Liver (tissue), 9 donors: Measurements from ENCODE around the gene SLC52A1. TPM values are rescaled to one million over a fixed set of nuclear protein-coding genes. Genes with fewer than 3 reads are reported as not detected.

Experiments
- DNase-seq: peaks from one replicate; pipeline ENCODE4 v3.0.0-alpha.2; 2017; ENCODE audit warnings: low spot score
- H3K27ac ChIP-seq, 2 donors: one replicate each; pipeline ENCODE4 v1.7.0; 2013; ENCODE audit warnings: inconsistent platforms in 2 of 2, low read length in 2 of 2, control low read depth in 1 of 2, low read depth in 1 of 2, mild to moderate bottlenecking in 1 of 2
- H3K27me3 ChIP-seq, 4 donors: one replicate each; pipeline versions ENCODE4 v1.6.1 to v1.7.0; 2013; ENCODE audit warnings: low read length in 3 of 4, inconsistent platforms in 1 of 4, mild to moderate bottlenecking in 1 of 4, moderate library complexity in 1 of 4; ENCODE audit not compliant: control insufficient read depth in 4 of 4, insufficient read depth in 4 of 4
- H3K36me3 ChIP-seq, 4 donors: one replicate each; pipeline versions ENCODE4 v1.6.1 to v1.7.0; 2013; ENCODE audit warnings: low read length in 3 of 4, mild to moderate bottlenecking in 3 of 4, low read depth in 1 of 4, moderate library complexity in 1 of 4; ENCODE audit not compliant: control insufficient read depth in 4 of 4, insufficient read depth in 3 of 4
- H3K4me1 ChIP-seq, 4 donors: one replicate each; pipeline versions ENCODE4 v1.6.1 to v1.7.0; 2013; ENCODE audit warnings: low read length in 3 of 4, mild to moderate bottlenecking in 3 of 4, moderate library complexity in 1 of 4; ENCODE audit not compliant: control insufficient read depth in 4 of 4, insufficient read depth in 4 of 4
- H3K4me3 ChIP-seq, 3 donors: one replicate each; pipeline versions ENCODE4 v1.6.1 to v1.7.0; 2013; ENCODE audit warnings: low read length in 3 of 3, control low read depth in 1 of 3, low read depth in 1 of 3, mild to moderate bottlenecking in 1 of 3
- H3K9ac ChIP-seq, 2 donors: one replicate each; pipeline ENCODE4 v1.7.0; 2013; ENCODE audit warnings: low read length in 2 of 2, mild to moderate bottlenecking in 2 of 2, moderate library complexity in 2 of 2, control low read depth in 1 of 2, low read depth in 1 of 2
- H3K9me3 ChIP-seq, 4 donors: one replicate each; pipeline versions ENCODE4 v1.6.1 to v1.7.0; 2013; ENCODE audit warnings: low read length in 3 of 4; ENCODE audit not compliant: control insufficient read depth in 4 of 4
- ATF3 ChIP-seq: IDR thresholded peaks from 2 replicates; pipeline ENCODE4 v1.6.1; 2016; ENCODE audit warnings: antibody characterized with exemption
- FOXA1 ChIP-seq: IDR thresholded peaks from 2 replicates; pipeline ENCODE4 v1.6.1; 2016; ENCODE audit warnings: antibody characterized with exemption
- HNF4A ChIP-seq, 2 donors: conservative IDR thresholded peaks; 2 replicates each; pipeline ENCODE4 v1.6.1; 2016; ENCODE audit warnings: antibody characterized with exemption in 2 of 2, mild to moderate bottlenecking in 2 of 2
- JUND ChIP-seq, 2 donors: IDR thresholded peaks; 2 replicates each; pipeline ENCODE4 v1.6.1; 2016; ENCODE audit warnings: antibody characterized with exemption in 2 of 2
- NR2F2 ChIP-seq: IDR thresholded peaks from 2 replicates; pipeline ENCODE4 v1.6.1; 2016; ENCODE audit warnings: antibody characterized with exemption
- RAD21 ChIP-seq, 2 donors: IDR thresholded peaks; 2 replicates each; pipeline ENCODE4 v1.6.1; 2016; ENCODE audit warnings: antibody characterized with exemption in 2 of 2, mild to moderate bottlenecking in 2 of 2
- REST ChIP-seq: IDR thresholded peaks from 2 replicates; pipeline ENCODE4 v1.6.1; 2016; ENCODE audit warnings: antibody characterized with exemption, mild to moderate bottlenecking
- RXRA ChIP-seq, 2 donors: IDR thresholded peaks; 2 replicates each; pipeline ENCODE4 v1.6.1; 2017 to 2018; ENCODE audit warnings: antibody characterized with exemption in 2 of 2, mild to moderate bottlenecking in 1 of 2
- TAF1 ChIP-seq: conservative IDR thresholded peaks from 2 replicates; pipeline ENCODE4 v1.6.1; 2016; ENCODE audit warnings: antibody characterized with exemption, mild to moderate bottlenecking
- YY1 ChIP-seq: IDR thresholded peaks from 2 replicates; pipeline ENCODE4 v1.6.1; 2016; ENCODE audit warnings: antibody characterized with exemption, mild to moderate bottlenecking
- WGBS: extraction: QIAGEN DNeasy Blood & Tissue Kit; methylation state at CpG from one replicate; pipeline ENCODE4 v1.1.7; 2013; 5-methylcytosine and 5-hydroxymethylcytosine counted together
- polyA plus RNA-seq, 2 donors: library from polyadenylated mRNA; stranded (reverse) in 1 of 2; unstranded in 1 of 2; fragments of 200-250 nt in 1 of 2; fragments of >200 nt in 1 of 2; fragmentation: Nextera tagmentation in 1 of 2; extraction: Ambion mirVana in 1 of 2; gene quantifications; one replicate each; pipeline versions ENCODE4 v1.2.1 to v1.2.3, GENCODE V29; 2013 to 2015
- total RNA-seq, 2 donors: library from RNA; depleted of rRNA; stranded (reverse); fragments of >200 nt; gene quantifications; one replicate each; pipeline ENCODE4 v1.2.3, GENCODE V29; 2014
- TF ChIP-seq, protein P1 (sequence below): IDR thresholded peaks from 2 replicates; pipeline ENCODE4 v1.6.1; 2016; ENCODE audit warnings: antibody characterized with exemption
- TF ChIP-seq, protein P2 (sequence below): IDR thresholded peaks from 2 replicates; pipeline ENCODE4 v1.6.1; 2016; ENCODE audit warnings: antibody characterized with exemption
- donor health status: healthy.
- donor health status: healthy.
- donor health status: healthy.
- donor health status: healthy.
- donor health status: healthy.

SLC52A1 gene
- total and polyA plus RNA-seq, 4 donors = 0.08 to 0.28 (median 0.11) TPM; not detected in 1

GRCh38 chr17:5044630-5045029 is 9.4 kb upstream of the SLC52A1 start (continued):
- TF ChIP-seq REST (no peak), NR2F2 (no peak), YY1 (no peak), ATF3 (no peak), TAF1 (no peak), HNF4A (conservative IDR thresholded peaks at IDR 0.05) (no peak)
- TF ChIP-seq, protein P1, sequence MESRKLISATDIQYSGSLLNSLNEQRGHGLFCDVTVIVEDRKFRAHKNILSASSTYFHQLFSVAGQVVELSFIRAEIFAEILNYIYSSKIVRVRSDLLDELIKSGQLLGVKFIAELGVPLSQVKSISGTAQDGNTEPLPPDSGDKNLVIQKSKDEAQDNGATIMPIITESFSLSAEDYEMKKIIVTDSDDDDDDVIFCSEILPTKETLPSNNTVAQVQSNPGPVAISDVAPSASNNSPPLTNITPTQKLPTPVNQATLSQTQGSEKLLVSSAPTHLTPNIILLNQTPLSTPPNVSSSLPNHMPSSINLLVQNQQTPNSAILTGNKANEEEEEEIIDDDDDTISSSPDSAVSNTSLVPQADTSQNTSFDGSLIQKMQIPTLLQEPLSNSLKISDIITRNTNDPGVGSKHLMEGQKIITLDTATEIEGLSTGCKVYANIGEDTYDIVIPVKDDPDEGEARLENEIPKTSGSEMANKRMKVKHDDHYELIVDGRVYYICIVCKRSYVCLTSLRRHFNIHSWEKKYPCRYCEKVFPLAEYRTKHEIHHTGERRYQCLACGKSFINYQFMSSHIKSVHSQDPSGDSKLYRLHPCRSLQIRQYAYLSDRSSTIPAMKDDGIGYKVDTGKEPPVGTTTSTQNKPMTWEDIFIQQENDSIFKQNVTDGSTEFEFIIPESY = no peak
- TF ChIP-seq, protein P2, sequence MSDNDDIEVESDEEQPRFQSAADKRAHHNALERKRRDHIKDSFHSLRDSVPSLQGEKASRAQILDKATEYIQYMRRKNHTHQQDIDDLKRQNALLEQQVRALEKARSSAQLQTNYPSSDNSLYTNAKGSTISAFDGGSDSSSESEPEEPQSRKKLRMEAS = no peak

- TF ChIP-seq RXRA (IDR thresholded peaks at IDR 0.05) = no peak
- no peak for TF ChIP-seq FOXA1
- TF ChIP-seq REST = no peak
- no peak for TF ChIP-seq ATF3
- TF ChIP-seq JUND (IDR thresholded peaks at IDR 0.05) = no peak
- TF ChIP-seq RAD21 (IDR thresholded peaks at IDR 0.05) = no peak
- TF ChIP-seq TAF1 = no peak
- TF ChIP-seq NR2F2 = no peak
- TF ChIP-seq YY1 = no peak
- 98% methylated on average over 1 of the region's 1 CpG for WGBS
- no peak for DNase-seq
- Histone ChIP-seq H3K4me3 (no peak overlapping the region), H3K27me3 (no peaks in the 10 kb centered on the region), H3K4me1 (no peaks in the 10 kb centered on the region), H3K9me3 (no peaks in the 10 kb centered on the region), H3K9ac (no peak overlapping the region), H3K36me3 (no peaks in the 10 kb centered on the region), H3K27ac (no peak overlapping the region)
These were observed 8.3 kb upstream of the SLC52A1 start for GRCh38 chr17:5043524-5043923.
